Measurements from ENCODE around the gene TEX26.

DNA sequence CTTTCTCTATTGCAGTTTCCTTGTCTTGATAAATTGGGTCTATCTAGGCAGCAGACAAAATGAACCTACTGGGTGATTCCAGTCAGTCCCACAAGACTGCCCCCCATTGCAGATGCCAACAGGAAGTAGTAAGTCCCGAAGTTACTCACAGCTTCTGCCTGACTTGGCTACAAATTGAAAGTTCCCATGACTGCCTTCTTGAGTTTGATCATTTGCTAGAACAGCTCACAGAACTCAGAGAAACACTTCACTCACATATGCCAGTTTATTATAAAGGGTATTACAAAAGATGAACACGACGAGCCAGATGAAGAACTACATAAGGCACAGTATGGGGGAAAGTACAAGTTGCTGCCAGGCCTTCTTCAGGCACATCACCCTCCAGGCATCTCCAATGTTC, 50.0 kb downstream of the TEX26 start:
- TF ChIP-seq, protein P1, sequence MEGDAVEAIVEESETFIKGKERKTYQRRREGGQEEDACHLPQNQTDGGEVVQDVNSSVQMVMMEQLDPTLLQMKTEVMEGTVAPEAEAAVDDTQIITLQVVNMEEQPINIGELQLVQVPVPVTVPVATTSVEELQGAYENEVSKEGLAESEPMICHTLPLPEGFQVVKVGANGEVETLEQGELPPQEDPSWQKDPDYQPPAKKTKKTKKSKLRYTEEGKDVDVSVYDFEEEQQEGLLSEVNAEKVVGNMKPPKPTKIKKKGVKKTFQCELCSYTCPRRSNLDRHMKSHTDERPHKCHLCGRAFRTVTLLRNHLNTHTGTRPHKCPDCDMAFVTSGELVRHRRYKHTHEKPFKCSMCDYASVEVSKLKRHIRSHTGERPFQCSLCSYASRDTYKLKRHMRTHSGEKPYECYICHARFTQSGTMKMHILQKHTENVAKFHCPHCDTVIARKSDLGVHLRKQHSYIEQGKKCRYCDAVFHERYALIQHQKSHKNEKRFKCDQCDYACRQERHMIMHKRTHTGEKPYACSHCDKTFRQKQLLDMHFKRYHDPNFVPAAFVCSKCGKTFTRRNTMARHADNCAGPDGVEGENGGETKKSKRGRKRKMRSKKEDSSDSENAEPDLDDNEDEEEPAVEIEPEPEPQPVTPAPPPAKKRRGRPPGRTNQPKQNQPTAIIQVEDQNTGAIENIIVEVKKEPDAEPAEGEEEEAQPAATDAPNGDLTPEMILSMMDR (IDR thresholded peaks at IDR 0.05): no peak
- no peak for TF ChIP-seq POLR2AphosphoS5 (IDR thresholded peaks at IDR 0.05)
- TF ChIP-seq EP300 (IDR thresholded peaks at IDR 0.05): no peak

Measured in esophagus muscularis mucosa (tissue), 4 donors.